Activated T-cell treated with anti-CD3 and anti-CD28 coated beads for 24 hours (primary cell): ENCODE data around the gene CRAT.

Experiments used
- DNase-seq: peaks from one replicate; pipeline ENCODE4 v3.0.0-alpha.2; 2020; ENCODE audit warnings: low read depth

CRAT gene

GRCh38 chr9:129060991-129061390, 49.6 kb downstream of the CRAT start:
- DNase-seq = no peak

GRCh38 chr9:129059796-129060785, 50.5 kb downstream of the CRAT start:
- DNase-seq = no peak

- DNase-seq = no peak
These were observed 51.4 kb downstream of the CRAT start for GRCh38 chr9:129058965-129059795.

GRCh38 chr9:129054163-129054851, 56.3 kb downstream of the CRAT start:
- DNase-seq = no peak

- no peak for DNase-seq
These were observed 57.6 kb downstream of the CRAT start for GRCh38 chr9:129053020-129053419.

GRCh38 chr9:129052592-129052991, 58.0 kb downstream of the CRAT start:
- no peak for DNase-seq
